Erythroblast (primary cell): ENCODE data around the gene MRGPRE.

Experiments used
- DNase-seq, 2 experiments: peaks; one replicate each; lab custom pipeline; 2025; lab: John Stamatoyannopoulos, UW
- GATA1 ChIP-seq: IDR thresholded peaks from 2 replicates; pipeline ENCODE4 v1.6.1; 2011; ENCODE audit warnings: low read depth, mild to moderate bottlenecking, control low read depth, low read length, moderate library complexity
- POLR2A ChIP-seq: IDR thresholded peaks from 2 replicates; pipeline ENCODE4 v1.6.1; 2011; ENCODE audit warnings: mild to moderate bottlenecking, low read length

The MRGPRE gene

DNA sequence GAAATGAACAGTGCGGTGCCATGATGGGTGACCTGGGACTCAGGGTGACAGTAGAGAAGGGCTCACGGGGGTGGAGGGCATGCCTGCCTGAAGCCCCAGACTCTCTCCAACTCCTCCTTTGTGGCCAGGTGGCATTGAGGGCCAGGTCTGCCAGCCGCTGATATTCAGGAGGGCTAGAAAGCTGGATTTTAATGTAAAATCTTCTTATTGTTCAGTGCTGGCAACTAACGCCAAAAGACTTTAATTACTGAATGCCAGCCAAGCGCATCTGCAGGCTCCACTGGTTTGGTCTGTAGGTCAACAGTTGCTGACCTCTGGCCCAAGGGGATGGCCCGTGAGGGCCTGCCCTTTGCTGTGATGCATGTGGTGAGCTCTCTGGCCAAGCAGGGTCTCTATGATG is 23.9 kb downstream of the MRGPRE start:
- TF ChIP-seq GATA1 (no peak), POLR2A (no peak)
- DNase-seq: no peak

DNA sequence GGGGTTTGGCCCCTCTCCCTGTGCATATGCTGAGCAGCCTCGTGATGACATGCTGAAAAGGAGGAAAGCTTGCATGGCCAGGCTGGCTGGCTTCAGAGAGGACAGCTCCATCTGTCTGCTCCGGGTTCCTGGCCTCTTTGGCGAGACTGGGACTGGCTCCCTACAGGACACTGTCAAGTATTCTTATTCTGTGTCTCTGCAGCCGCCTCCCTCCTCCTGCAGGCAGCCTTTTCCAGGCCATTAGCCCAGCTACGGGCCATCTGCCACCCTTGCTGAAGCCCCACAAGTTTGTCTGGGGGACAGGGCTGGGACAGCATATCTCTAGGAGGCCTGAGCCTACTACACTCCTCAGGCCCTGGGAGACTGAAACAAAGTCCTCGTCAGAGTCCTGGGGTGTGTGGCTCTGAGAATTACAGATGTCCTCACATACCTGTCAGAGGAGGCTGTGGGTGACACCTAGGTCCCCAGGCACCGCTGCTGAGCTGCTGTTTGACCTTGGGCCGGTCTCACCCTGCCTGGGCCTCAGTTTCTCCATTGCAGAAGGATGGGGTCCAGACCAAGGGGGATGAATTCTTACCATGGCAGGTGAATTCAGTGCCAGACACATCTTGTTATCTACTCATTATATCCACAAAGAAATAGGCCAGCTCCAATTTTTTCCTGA is 24.6 kb downstream of the MRGPRE start:
- TF ChIP-seq GATA1: no peak
- TF ChIP-seq POLR2A: no peak
- DNase-seq: no peak

DNA sequence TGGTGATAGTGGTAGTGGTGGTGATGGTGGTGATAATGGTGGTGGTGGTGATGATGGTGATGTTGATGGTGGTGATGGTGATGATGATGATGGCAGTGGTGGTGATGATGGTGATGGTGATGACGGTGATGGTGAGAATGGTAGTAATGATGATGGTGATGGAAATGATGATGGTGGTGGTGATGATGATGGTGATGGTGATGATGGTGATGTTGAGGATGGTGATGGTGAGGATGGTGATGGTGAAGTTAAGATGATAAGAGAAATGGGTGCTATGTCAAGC is 25.4 kb downstream of the MRGPRE start:
- TF ChIP-seq POLR2A: no peak
- no peak for TF ChIP-seq GATA1
- DNase-seq: no peak

DNA sequence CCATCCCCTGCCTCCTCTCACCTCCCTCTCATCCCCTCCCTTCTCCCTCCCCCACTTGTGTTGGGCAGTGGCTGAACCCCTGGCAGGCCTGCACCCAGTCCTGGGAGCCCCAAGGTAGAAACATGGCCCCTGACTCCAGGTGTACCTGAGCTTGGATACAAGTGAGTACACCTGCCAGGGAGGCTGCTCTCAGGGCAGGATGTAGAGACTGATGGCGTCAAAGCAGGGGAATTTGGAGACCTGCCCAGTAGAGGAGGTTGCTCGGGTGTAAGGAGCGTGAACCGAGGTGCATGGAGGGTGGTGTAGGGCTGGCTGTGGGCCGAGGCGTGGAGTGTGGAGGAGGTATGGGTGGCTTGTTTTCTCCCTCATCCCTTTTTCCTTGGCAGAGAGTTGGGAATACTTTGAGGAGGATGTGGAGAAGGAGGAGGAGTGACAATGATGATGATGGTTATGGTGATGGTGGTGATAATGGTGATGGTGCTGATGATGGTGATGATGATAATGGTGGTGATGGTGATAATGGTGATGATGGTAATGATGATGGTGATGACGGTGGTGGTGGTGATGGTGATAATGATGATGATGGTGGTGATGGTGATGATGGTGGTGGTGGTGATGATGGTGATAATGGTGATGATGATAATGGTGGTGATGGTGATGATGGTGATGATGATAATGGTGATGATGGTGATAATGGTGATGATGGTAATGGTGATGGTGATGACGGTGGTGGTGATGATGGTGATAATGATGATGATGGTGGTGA is 25.9 kb downstream of the MRGPRE start:
- no peak for DNase-seq
- TF ChIP-seq POLR2A (no peak), GATA1 (no peak)

DNA sequence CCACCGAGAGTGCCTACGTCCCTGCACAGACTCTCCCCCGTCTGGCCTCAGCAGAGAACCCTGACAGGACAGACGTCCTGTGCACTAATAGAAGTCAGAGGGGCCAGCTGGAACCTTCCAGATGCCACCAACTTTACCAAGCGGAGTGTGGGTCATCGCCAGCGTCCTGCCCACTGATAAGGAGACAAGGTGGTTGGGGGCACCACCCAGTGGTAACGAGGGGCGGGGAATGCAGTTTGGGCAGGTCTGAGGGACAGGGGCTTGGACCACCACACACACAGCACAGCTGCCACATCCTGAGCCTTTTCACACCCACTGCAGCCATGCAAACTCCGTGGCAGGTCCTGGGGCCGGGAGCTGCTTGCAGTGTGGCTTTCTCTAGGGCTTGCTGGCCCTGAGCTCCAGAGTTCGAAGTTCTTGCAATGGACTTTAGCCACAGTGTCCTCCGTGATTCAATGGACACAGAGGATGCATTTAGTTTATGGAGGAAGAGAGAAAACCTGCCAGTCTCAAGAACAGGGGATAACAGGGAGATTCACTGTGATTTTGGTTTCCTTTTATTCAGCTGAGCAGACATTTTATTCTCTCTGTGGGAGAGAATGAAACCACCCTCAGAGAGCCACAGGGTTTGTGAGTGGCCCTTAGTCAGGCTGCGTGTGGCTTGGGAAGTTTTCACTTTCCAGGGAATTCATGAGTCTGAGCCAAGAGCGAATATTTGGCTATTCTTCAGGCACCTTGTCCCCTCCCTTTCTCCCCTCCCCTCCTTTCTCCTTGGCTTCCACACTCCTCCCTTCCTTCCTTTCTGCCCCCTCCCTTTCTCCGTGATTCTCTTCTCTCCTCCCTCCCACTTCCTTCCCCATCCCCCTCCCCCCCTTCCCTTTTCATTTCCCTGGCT is 26.7 kb downstream of the MRGPRE start:
- no peak for TF ChIP-seq GATA1
- TF ChIP-seq POLR2A: no peak
- DNase-seq: no peak

DNA sequence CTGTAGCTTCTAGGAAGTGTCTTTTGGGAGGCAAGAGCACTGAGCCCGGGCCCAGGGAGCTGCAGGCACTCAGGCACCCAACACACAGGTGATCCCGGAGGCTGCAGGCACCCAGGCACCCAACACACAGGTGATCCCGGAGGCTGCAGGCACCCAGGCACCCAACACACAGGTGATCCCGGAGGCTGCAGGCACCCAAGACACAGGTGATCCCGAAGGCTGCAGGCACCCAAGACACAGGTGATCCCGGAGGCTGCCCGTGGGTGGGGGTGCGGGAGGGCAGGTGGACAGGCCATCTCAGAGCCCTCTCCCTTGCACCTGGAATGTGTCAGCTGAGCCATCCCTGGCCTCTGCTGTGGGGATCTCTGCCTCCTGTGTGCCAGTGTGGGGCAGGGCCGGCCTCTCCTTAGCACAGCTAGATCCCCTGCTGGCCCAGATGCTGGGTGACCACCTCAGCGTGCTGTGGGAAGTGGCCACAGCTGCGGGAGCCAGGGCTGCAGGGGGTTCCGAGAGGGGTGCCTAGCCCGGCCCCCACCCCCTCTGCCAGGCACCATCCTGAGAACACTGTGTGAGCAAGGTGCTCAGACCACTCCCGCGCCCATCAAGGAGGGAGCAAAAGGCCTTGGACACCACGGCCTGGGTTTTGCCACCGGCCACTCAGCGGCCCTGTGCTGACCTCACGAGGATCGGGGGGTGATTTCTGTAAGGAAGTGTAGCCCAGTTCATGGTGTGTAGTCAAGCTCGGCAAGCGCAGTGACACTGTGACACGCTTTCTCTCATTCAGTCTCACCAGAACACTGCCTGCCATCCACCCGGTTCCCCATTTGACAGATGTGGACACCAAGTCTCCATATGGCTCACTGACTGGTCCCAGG is 27.8 kb downstream of the MRGPRE start:
- no peak for TF ChIP-seq POLR2A
- TF ChIP-seq GATA1: no peak
- no peak for DNase-seq

DNA sequence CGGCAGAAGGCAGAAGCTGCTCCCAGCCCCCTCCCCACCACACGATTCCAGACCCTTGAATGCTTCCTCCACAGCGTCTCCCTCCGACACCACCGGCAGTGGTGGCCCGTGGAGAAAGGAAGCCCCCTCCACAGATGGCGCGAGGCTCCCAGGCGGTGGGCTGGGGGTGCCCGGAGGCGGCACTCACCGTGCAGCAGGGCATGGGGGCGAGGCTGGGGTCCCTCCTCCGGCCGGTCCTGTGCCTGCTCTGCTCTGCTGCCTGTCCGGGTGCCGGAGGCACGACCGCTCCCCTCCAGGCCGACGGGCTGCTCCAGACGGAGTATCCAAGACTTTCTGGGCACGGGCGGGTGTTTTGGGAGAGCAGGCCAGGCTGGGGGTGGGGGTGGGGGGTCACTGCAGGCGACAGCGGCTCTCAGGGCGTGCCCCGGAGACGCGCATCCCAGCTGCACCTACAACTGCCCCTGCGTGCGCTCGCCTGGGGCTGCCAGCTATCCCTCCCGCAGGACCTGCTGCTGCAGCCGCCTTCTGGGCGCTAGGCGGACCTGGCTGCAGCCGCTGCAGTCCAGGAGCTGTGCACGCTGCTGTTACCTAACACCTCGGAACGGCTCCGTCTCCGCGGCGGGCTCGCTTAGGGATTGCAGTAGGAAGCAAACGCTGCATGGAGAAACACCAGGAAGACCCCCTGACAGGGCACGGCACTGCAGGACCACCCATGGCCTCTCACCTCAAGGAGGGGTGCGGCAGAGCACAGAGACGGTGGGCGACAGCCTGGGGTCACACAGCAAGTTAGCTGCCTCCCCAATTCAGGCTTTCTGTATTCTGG is 28.8 kb downstream of the MRGPRE start:
- no peak for DNase-seq
- TF ChIP-seq GATA1: no peak
- no peak for TF ChIP-seq POLR2A

DNA sequence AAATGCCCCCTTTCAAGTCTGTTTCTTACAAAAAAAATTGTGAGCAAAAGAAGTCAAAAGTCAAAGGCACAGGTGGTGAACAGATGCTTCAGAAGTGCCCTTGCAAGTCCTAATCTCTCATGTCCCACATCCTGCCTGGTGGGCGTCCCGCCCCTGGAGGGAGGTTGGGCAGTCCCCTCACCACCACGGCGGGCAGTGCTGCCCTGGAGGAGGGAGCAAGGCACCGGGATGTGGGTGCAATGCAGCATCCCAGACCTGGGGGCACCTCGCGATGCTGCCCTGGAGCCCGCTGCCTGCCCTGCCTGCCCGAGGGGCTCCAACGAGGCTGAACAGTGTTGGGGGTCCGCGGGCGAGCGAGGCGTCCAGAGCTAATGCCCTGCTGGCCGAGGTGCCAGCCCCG is 29.5 kb downstream of the MRGPRE start:
- DNase-seq: no peak
- TF ChIP-seq GATA1: no peak
- no peak for TF ChIP-seq POLR2A

DNA sequence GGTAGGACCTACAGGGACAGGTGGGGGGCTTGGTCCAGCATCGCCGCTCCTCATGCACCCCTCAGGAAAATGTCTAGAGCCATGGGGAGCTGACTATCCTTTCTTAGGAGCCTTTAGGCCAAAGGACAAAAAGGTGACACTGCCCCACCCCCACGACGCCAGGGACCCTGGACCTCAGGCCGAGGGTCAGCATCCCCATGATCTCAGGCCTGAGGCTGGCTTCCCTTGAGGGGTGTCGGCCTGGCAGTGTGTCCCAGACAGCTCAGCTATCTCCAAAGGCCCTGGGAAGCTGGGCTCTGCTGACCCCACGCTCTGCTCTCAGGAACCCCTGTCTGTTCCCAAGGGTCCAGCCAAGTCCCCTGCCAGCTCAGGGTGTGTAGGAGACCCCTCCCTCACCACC is 29.9 kb downstream of the MRGPRE start:
- no peak for TF ChIP-seq GATA1
- DNase-seq: no peak

DNA sequence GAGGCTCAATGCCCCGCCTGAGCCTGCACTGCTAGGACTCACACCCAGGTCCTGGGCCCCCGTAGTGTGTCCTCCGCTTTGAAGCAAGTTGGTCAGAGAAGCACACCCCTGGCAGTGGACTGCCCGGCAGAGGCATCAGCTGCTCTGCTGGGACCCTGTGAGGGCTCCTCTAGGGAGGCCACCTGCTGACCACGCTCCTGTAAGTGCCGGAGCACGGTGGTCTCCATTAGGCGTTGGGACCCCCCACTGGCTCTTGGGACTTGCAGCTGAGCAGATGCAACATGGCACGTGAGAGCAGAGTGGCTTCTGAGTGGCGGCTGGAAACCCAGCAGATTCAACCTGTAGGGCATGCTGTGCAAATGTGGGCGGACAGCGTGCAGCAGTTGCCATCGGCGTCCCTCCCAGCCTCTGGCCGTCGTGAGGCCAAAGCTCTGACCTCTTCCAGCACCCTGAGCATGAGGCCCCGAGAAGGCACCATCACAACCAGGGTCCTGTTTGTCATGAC is 30.5 kb downstream of the MRGPRE start:
- TF ChIP-seq GATA1 (no peak), POLR2A (no peak)
- DNase-seq: no peak

DNA sequence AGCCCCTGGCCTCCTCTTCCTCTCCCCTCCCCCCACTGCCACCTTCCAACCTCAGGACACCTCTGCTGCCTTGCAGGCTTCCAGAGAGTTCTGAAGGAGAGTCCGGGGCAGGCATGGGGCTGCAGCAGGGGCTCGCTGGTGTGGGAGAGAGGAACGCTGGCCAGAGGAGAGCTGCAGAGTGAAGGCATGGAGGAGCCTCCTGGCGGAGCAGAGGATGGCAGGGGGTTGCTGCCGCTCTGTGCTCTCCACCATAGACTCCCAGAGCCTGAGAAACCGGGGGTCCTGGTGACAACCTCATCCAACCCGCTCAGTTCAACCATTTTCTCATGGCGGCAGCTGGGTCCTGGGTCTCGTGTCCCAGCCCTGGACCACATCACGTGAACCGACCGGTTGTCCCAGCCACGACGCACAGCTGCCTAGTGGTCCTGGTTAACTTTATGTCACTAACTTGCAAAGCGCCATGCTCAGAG is 31.1 kb downstream of the MRGPRE start:
- DNase-seq: no peak
- no peak for TF ChIP-seq GATA1
- no peak for TF ChIP-seq POLR2A
